ENCODE measurements around the gene ANKH.

ANKH gene

DNA sequence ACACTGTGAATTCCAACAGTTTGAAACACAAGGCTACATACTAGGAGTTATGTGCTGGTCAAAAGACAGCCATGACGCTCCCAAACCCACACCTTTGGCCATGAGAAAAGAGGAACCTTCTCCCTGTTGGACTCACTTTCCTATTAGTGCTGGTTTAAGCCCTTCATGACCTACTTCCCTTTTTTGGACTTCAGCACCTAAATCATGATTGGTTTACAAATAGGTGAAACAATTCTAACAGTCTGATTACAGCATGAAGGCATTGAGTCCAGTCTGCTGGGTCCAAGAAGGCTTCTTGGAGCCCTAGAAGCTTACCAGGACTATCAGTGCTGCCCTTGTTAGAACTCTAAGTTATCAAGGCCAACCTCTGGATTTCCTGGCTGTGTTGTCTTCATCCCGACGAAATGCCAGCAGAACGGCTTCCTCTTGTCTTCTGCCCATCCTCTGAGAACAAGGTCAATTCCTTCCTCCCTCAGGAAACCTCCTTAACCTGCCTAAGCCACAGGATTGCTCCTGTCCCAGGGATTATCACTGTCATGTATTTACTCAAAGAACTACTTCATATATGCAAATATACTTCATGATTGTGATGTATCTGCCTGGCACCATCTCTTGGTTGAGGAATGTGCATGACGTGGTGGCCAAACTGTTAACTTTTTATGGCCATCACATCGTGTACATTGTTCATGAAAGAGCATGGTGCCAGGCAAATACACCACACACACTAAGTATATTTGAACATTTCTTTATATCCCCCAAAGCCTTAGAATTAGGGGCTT lies 83.6 kb downstream of the ANKH start:
- no peak for DNase-seq
- no peak for TF ChIP-seq EZH2 (IDR thresholded peaks at IDR 0.05; ENCODE audit: borderline replicate concordance, low read depth, low read length, severe bottlenecking)
- TF ChIP-seq, protein P1, sequence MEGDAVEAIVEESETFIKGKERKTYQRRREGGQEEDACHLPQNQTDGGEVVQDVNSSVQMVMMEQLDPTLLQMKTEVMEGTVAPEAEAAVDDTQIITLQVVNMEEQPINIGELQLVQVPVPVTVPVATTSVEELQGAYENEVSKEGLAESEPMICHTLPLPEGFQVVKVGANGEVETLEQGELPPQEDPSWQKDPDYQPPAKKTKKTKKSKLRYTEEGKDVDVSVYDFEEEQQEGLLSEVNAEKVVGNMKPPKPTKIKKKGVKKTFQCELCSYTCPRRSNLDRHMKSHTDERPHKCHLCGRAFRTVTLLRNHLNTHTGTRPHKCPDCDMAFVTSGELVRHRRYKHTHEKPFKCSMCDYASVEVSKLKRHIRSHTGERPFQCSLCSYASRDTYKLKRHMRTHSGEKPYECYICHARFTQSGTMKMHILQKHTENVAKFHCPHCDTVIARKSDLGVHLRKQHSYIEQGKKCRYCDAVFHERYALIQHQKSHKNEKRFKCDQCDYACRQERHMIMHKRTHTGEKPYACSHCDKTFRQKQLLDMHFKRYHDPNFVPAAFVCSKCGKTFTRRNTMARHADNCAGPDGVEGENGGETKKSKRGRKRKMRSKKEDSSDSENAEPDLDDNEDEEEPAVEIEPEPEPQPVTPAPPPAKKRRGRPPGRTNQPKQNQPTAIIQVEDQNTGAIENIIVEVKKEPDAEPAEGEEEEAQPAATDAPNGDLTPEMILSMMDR (IDR thresholded peaks at IDR 0.05; ENCODE audit: borderline replicate concordance, extremely low read depth, low read length, poor library complexity, severe bottlenecking): no peak
- Histone ChIP-seq H3K79me2 (ENCODE audit: insufficient read depth, low read length) (peaks cover 7% of the 10 kb centered on the region; the same call in 1 of the 2 replicates), H3K4me2 (ENCODE audit: insufficient read depth, low read length) (no peak overlapping the region), H3K27ac (ENCODE audit: low read length) (no peak overlapping the region), H2AFZ (ENCODE audit: low read depth, low read length) (no peak overlapping the region), H3K9me3 (ENCODE audit: insufficient read depth, low read length, severe bottlenecking) (no peaks in the 10 kb centered on the region), H3K4me3 (ENCODE audit: low read depth in 1 of 2, low read length in 2 of 2) (no peak overlapping the region), H3K27me3 (ENCODE audit: insufficient read depth, low read length, poor library complexity) (no peaks in the 10 kb centered on the region), H4K20me1 (ENCODE audit: insufficient read depth, low read length) (peaks cover 3% of the 10 kb centered on the region; the same call in 1 of the 2 replicates), H3K4me1 (ENCODE audit: insufficient read depth, low read length) (peaks cover 19% of the 10 kb centered on the region), H3K36me3 (ENCODE audit: insufficient read depth, low read length) (peaks cover 9% of the 10 kb centered on the region; the same call in 1 of the 2 replicates), H3K9ac (ENCODE audit: low read depth, low read length) (no peak overlapping the region)
- no peak for ATAC-seq (ENCODE audit: insufficient read depth, low read depth)

DNA sequence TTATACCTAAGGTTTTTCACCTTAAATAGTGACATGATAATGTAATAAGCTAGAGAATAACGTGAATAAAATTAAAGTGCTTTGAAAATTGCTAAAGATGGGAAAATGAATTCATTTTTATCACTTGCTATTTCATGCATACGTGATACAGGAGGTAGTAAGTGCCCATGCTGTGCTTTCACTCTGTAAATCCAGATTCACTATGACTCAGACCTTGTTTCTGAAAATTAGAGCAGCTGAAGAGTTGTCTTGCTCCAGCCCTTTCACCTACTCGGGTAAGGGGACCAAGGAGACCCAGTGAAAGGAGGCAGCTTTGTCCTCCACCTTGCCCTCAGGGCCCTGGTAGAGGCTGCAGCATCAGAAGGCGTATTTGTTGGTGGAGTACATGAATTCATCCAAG lies 87.9 kb downstream of the ANKH start:
- TF ChIP-seq, protein P1 (IDR thresholded peaks at IDR 0.05; ENCODE audit: borderline replicate concordance, extremely low read depth, low read length, poor library complexity, severe bottlenecking): no peak
- TF ChIP-seq EZH2 (IDR thresholded peaks at IDR 0.05; ENCODE audit: borderline replicate concordance, low read depth, low read length, severe bottlenecking): no peak
- Histone ChIP-seq H3K4me1 (ENCODE audit: insufficient read depth, low read length) (no peaks in the 10 kb centered on the region), H3K79me2 (ENCODE audit: insufficient read depth, low read length) (peaks cover 10% of the 10 kb centered on the region), H3K27me3 (ENCODE audit: insufficient read depth, low read length, poor library complexity) (no peaks in the 10 kb centered on the region), H3K4me3 (ENCODE audit: low read depth in 1 of 2, low read length in 2 of 2) (no peak overlapping the region), H3K9ac (ENCODE audit: low read depth, low read length) (no peak overlapping the region), H2AFZ (ENCODE audit: low read depth, low read length) (no peak overlapping the region), H4K20me1 (ENCODE audit: insufficient read depth, low read length) (peaks cover 6% of the 10 kb centered on the region; the same call in 1 of the 2 replicates), H3K4me2 (ENCODE audit: insufficient read depth, low read length) (no peak overlapping the region), H3K36me3 (ENCODE audit: insufficient read depth, low read length) (peaks cover 12% of the 10 kb centered on the region; the same call in 1 of the 2 replicates), H3K27ac (ENCODE audit: low read length) (no peak overlapping the region), H3K9me3 (ENCODE audit: insufficient read depth, low read length, severe bottlenecking) (no peaks in the 10 kb centered on the region)
- DNase-seq (no peak), ATAC-seq (ENCODE audit: insufficient read depth, low read depth) (no peak)

DNA sequence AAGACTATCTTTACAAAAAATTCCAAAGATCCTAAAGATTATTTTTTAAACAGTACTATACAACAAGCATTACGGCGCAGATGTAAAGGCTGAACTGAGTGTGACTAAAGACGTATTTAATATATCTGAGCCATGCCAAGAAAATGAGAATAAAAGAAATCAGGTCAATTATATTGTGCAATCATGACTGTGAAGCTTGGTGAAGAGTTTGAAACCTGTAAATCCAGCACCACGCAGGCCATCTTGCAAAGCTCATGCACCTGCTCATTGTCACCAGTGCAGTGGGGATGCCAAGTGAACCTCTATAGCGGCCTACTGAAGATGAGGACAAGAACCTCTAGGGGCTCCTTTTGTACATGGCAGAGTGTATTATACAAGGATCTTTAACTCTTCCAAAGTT lies 89.0 kb downstream of the ANKH start:
- Histone ChIP-seq H3K4me2 (ENCODE audit: insufficient read depth, low read length) (no peak overlapping the region), H3K27ac (ENCODE audit: low read length) (no peak overlapping the region), H3K9ac (ENCODE audit: low read depth, low read length) (no peak overlapping the region), H3K4me1 (ENCODE audit: insufficient read depth, low read length) (no peaks in the 10 kb centered on the region), H4K20me1 (ENCODE audit: insufficient read depth, low read length) (peaks cover 14% of the 10 kb centered on the region; the same call in 1 of the 2 replicates), H3K9me3 (ENCODE audit: insufficient read depth, low read length, severe bottlenecking) (no peaks in the 10 kb centered on the region), H2AFZ (ENCODE audit: low read depth, low read length) (no peak overlapping the region), H3K79me2 (ENCODE audit: insufficient read depth, low read length) (peaks cover 13% of the 10 kb centered on the region), H3K27me3 (ENCODE audit: insufficient read depth, low read length, poor library complexity) (no peaks in the 10 kb centered on the region), H3K4me3 (ENCODE audit: low read depth in 1 of 2, low read length in 2 of 2) (no peak overlapping the region), H3K36me3 (ENCODE audit: insufficient read depth, low read length) (peaks cover 9% of the 10 kb centered on the region)
- ATAC-seq (ENCODE audit: insufficient read depth, low read depth): no peak
- TF ChIP-seq EZH2 (IDR thresholded peaks at IDR 0.05; ENCODE audit: borderline replicate concordance, low read depth, low read length, severe bottlenecking): no peak
- TF ChIP-seq, protein P1 (IDR thresholded peaks at IDR 0.05; ENCODE audit: borderline replicate concordance, extremely low read depth, low read length, poor library complexity, severe bottlenecking): no peak
- no peak for DNase-seq

Data from DND-41 (cell line).